Glomerular endothelial cell (primary cell): ENCODE results near the gene MORC2. TPM values are rescaled to one million over a fixed set of nuclear protein-coding genes. Genes with fewer than 3 reads are reported as not detected.
A peak's percentile ranks its signal among the peaks of the same experiment; 100 is the strongest.

Experiments used
- DNase-seq: peaks from one replicate; pipeline ENCODE4 v3.0.0-alpha.2; 2011; ENCODE audit warnings: low read depth, low spot score; ENCODE audit errors: extremely low read depth
- total RNA-seq: library from RNA; depleted of rRNA; stranded (reverse); fragments of >200 nt; gene quantifications from 2 replicates; pipeline ENCODE4 v1.2.3, GENCODE V29; 2015

The MORC2 gene
- total RNA-seq = 20.6 and 37.3 TPM in 2 replicates

GRCh38 chr22:30968015-30968923, at the start of gene MORC2:
MORC2 (minus strand) TSS chr22:30968774; CDS start chr22:30967889, 885 bp downstream.
- DNase-seq = no peak

- DNase-seq = no peak
Observed at GRCh38 chr22:31005535-31005934, 37.0 kb upstream of the MORC2 start.

- no peak for DNase-seq
Observed at GRCh38 chr22:31001124-31001770, 32.7 kb upstream of the MORC2 start.

DNA sequence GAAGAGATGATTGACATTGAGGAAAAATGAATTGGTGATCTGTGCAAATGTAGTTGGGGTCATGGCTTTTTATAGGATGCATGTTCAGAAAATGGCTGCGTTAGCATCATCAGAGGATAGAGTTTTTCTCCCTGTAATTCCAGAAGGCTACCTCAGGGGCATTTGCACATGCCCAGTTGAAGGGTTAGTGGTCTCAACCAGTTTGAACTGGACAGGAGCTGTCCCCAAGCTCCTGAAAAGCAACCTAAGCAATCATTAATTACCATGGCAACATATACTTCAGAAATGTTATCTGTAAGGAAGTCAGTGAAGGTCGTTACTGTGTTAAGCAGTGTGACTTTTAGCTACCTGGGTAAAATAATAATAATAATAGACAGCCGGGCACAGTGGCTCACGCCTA, 29.8 kb upstream of the MORC2 start:
- no peak for DNase-seq

GRCh38 chr22:30996462-30996861, 27.9 kb upstream of the MORC2 start:
- DNase-seq = no peak

- no peak for DNase-seq
Observed at GRCh38 chr22:30994960-30995359, 26.4 kb upstream of the MORC2 start.

DNA sequence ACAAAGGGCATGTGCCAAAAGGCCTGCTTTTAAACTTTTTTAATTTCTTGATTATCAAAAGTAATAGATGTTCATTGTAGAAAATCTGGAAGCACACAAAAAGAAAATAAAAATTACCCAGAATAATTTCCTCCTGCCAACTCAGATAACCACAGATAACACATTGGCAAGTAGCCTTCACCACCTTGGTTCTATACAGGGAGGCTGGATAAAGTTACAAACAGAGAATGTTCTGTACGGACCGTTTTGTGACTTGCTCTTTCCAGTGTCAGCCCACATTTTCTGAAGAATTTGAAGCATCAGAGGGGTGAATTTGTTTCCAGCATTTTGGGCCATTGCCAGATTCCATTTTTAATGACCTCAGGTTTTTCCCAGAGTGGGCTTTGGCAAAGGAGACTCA, 24.0 kb upstream of the MORC2 start:
- DNase-seq = no peak

GRCh38 chr22:30990690-30991089, 22.1 kb upstream of the MORC2 start:
- no peak for DNase-seq

DNA sequence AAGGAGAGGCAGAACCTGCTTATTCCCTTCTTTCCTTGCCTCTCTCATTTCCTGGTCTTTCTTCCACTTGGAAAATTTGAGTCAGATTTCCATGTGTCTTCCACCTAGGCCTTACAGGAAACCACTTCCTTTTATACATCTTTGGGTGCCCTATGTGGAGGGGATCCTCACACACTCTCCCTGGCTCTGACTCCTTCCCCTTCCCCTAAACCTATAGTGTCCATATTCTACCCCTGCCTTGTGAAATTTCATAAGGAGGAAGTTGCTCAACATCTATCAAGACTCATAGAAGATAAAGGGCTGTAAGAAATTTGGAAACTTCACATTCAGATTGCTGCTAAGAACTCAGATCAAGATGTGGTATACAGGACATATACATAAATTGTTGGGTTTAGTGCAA, 20.9 kb upstream of the MORC2 start:
- DNase-seq = no peak

- no peak for DNase-seq
Observed at GRCh38 chr22:30985561-30986208, 17.1 kb upstream of the MORC2 start.

GRCh38 chr22:30984317-30984716, 15.7 kb upstream of the MORC2 start:
- no peak for DNase-seq

DNA sequence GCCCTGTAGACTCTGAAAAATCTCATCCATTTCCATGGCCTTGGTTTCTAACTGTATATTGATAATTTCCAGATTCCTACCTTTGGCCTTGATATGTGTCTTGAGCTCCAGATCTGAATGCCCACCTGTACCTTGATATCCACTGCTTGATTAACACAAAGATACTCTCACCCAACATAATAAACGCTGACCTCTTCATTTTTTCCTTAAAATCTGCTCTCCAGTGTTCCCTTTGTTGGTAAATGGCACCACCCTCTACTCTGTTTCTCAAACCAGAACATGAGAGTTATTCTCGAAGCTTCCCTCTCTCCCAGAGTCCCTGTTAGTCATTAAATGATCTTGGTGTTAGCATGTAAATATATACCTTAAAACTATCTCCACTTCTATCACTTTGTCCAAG, 13.9 kb upstream of the MORC2 start:
- no peak for DNase-seq

GRCh38 chr22:30979932-30980331, 11.4 kb upstream of the MORC2 start:
- no peak for DNase-seq

DNA sequence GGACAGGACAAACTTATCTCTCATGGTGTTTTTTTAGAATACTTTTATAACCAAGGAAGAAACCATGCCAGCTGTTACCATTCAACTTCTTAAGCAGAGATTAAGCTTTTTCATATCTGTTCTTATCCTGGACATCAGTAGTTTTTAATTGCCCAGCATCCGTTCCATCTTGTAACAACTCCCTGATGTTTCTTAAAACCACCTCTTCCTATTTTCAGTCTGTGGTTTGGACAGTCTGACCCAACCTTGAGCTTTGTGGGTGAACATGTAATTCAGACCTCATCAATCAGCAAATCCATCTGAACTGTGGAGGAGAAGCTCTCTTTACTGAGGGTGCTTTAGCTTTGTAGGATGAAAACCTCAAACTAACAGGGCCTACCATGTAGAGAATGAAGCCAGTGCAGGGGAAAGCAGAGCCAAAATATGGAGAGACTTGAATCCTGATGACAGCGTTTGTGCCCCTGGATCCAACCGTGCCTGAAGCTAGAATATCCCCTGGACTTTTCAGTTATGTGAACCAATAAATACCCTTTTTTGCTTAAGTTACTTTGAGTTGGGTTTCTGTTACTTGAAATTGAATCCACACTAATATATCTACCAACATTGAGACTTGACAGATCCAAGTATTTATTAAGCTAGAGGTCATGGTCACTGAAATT, 9.9 kb upstream of the MORC2 start:
- DNase-seq = no peak

- DNase-seq = no peak
Observed at GRCh38 chr22:30970356-30970746, 1.8 kb upstream of the MORC2 start.

- DNase-seq = no peak
Observed at GRCh38 chr22:30969532-30970355, 1.2 kb upstream of the MORC2 start.

- DNase-seq = peak; percentile 72
Observed at GRCh38 chr22:30968924-30969531, 454 bp upstream of the MORC2 start, which contains the start of gene TUG1. TUG1 (plus strand) TSS chr22:30969265.

DNA sequence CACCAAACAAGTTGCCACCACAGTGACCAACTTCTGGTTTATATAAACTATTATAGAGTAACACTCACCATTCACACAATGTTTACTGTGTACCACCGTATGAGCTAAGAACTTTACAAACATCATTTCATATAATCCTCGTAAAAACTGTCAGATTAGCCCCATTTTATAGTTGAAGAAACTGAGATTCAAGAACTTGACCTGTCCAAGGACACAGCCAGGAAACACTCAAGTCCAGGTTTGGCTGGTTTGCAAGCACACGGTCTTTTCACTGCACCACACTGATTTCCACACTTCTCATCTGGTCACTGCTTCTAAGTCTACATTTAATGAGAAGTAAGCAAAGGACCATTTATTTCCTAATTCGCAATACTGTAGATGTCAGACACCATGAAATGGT, 3.7 kb downstream of the MORC2 start:
- no peak for DNase-seq

DNA sequence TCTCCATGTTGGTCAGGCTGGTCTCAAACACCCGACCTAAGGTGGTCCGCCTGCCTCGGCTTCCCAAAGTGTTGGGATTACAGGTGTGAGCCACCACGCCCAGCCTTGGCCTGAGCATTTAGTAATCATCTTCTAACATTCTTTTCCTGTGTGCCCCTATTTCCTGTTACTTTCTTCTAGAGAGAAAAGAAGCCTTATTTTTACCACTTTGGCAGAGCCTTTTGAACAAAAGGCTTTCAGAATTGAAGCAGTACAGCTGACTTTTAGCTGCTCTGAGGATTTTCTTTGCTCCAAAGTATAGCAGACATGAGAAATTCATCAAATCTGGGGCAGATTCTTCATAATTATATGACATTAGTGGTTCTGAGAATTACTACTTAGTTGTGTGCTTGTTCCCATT, 13.4 kb downstream of the MORC2 start:
- no peak for DNase-seq

GRCh38 chr22:30953206-30953605, 15.4 kb downstream of the MORC2 start:
- DNase-seq = no peak
